ENCODE results near the gene TTLL12. TPM values are rescaled to one million over a fixed set of nuclear protein-coding genes. Genes with fewer than 3 reads are reported as not detected.
"Not testable (repeated sequence)": the region's sequence is repeated elsewhere in the genome, so short reads cannot be mapped to it uniquely, and the experiment has no call there.

The TTLL12 gene
- total RNA-seq, 1 donor from 2014 or later = 19.6 TPM

GRCh38 chr22:43156413-43156812 is 30.5 kb downstream of the TTLL12 start:
- DNase-seq (ENCODE audit: low read depth in 2 of 2) = no peak

DNA sequence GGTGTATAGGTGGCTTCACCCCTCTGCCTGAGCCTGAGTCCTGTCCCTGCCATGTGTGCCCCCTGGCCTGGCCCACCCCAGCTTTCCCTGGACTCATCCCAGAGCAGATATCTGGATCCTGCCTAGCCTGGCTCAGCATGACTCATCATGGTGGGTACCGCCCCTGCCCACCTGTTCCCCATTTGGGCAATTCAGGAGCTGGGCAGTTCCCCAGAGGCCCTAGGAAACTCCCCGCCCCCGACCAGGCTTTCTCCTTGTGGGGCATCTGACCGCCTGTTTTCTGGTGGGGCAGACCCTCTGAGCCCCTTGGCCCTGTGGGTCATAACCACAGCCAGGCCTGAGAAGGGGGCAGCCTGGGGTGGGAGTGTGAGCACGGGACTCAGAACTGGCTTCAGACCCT is 31.1 kb downstream of the TTLL12 start:
- DNase-seq (ENCODE audit: low read depth in 2 of 2) = no peak

GRCh38 chr22:43154887-43155536 is 31.9 kb downstream of the TTLL12 start:
- no peak for DNase-seq (ENCODE audit: low read depth in 2 of 2)

GRCh38 chr22:43153899-43154298 is 33.0 kb downstream of the TTLL12 start:
- DNase-seq (ENCODE audit: low read depth in 2 of 2) = peak in 1 of 2 donors; percentile 42

- peak; percentile 50 to 54 for DNase-seq (ENCODE audit: low read depth in 2 of 2)
These were observed 34.4 kb downstream of the TTLL12 start for GRCh38 chr22:43152357-43153071.

DNA sequence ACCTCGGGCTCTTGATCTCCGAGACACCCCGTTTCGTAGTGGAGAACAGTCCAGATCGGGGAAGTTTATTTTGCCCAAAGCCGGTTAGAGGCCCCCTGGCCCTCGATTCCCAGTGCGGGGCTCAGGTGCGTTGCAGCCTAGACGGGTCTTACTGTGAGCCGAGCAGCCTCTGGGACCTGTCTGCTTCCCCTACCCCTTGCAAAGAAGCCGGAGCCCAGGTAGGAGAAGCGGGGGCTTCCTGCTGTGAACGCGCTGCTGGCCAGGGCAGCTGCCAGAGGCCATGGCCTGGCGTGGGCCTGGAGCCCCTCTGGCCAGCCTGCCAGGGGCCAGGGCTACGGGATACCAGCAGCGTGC is 35.0 kb downstream of the TTLL12 start:
- no peak for DNase-seq (ENCODE audit: low read depth in 2 of 2)

DNA sequence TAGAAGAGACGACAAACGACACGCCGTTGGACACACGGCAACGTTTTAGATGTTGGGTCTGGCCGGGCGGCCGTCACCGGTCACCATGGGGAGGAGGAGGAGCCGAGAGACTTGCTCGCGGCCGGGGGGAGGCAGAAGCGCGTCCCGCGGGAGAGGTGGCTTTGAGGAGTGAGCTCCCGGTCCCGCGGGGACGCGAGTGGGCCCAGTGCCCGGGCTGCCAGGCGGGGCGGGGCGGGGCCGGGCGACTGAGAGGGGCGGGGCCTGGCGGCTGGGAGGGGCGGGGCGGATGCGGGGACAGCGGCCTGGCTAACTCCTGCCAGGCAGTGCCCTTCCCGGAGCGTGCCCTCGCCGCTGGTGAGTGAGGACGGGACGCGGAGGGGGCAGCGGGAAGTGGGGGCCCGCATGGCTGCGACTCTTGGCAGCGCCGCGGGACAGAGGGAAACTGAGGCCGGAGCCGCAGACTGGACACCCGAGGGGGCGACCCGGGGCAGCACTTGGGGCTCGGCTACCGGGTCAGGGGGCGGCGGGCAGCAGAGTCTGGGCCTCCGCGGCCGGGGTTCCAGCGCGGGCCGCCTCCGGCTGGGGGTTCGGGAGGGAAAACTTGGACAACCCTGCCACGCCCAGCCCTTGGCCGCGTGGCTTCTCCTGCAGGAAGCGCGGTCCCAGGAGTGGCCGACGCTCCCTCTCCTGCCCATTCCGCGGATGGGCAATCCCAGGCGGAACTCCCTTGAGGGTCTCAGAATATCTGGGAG is 35.5 kb downstream of the TTLL12 start, which contains the start of gene TSPO:
Gene TSPO, plus strand, starts transcription at position 309 of the 752 bp plus-strand sequence. CDS start 7,680 bp downstream, outside the sequence.
- DNase-seq (ENCODE audit: low read depth in 2 of 2) = peak; percentile 43 to 67

GRCh38 chr22:43150731-43151206 is 36.2 kb downstream of the TTLL12 start:
- no peak for DNase-seq (ENCODE audit: low read depth in 2 of 2)

DNA sequence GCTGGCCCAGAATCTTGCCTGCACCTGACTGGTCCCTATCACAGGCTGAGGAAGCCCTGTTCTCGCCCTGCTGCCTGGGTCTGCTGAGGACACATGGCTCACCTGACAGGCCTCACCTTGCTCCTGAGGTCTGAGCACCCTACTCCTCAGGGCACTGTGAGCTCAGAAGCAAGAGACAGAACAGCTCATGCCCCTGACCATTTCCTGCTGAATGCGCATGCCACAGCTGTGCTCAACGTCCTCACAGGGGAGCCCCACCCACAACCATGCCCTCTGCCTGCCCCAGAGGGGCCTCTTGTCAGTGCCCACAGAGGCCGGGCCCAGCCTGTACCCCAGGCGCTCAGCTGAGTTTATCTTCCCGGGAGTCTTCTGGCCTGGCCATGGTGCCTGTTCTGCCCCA is 38.4 kb downstream of the TTLL12 start:
- peak in 1 of 2 donors; percentile 24 for DNase-seq (ENCODE audit: low read depth in 2 of 2)

DNA sequence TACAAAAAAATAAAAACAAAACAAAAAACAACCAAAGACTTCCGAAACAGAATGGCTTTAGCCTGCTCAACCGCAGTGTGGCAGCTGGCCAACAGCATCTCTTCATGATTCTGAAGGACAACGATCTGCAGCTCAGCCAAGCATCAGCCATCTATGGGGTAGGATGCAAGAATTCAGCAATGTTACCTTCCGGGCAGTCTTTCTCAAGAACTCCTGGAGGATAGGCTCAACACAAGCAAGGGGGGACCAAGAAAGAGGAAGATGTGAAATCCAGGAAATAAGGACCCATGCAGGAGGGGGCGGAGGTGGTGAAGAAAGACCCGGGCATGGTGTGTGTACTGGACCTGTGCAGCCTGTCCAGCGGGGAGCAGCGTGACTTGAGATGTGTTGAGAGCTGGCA is 39.1 kb downstream of the TTLL12 start:
- no peak for DNase-seq (ENCODE audit: low read depth in 2 of 2)

GRCh38 chr22:43146332-43146731 is 40.6 kb downstream of the TTLL12 start:
- not testable (repeated sequence) for DNase-seq (ENCODE audit: low read depth in 2 of 2)

GRCh38 chr22:43145371-43145770 is 41.6 kb downstream of the TTLL12 start:
- DNase-seq (ENCODE audit: low read depth in 2 of 2) = not testable (repeated sequence)

DNA sequence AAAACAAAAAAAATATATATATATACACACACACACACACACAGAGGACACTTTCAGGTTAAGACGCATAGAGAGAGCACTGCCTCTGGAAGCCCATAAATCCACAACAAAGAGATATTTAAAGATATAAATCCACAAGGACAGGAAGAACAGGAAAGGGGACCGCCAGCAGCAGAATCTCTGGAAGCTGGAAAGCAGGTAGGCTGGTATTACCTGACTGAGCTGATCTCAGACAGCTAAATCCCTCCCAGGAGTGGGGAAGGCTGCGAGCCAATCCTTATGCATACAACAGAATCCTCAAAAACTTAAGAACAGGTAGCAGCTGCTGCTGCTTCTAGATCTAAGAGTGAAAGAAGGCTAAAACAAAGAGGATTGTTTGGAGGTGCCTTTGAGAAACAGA is 42.0 kb downstream of the TTLL12 start:
- no peak for DNase-seq (ENCODE audit: low read depth in 2 of 2)

- DNase-seq (ENCODE audit: low read depth in 2 of 2) = peak; percentile 80 to 90
These were observed 43.9 kb downstream of the TTLL12 start, which contains the start of gene MCAT for GRCh38 chr22:43142880-43143562. Gene MCAT (minus strand): TSS chr22:43143398. CDS start chr22:43143348, 50 bp downstream.

DNA sequence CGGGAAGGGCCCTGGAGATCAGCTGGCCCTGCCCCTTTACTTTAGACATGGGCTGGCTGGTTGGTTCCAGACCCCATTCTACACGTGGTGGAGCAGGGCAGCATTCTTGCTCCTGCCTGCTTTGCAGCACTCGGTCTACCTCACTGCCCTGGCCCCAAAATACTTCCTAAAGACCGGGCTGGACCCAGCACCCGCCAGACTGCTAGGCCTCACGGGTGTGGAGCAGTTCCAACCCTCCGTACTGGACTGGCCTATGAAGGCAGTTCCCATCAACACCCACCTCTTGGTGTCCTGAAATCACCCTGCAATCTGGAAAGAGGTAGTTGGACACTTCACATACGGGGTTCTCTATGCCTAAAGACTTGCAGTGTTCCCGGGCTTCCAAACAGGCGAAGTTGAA is 50.1 kb downstream of the TTLL12 start:
- DNase-seq (ENCODE audit: low read depth in 2 of 2) = no peak

- peak; percentile 45 to 80 for DNase-seq (ENCODE audit: low read depth in 2 of 2)
These were observed 50.7 kb downstream of the TTLL12 start for GRCh38 chr22:43136255-43136654.

DNA sequence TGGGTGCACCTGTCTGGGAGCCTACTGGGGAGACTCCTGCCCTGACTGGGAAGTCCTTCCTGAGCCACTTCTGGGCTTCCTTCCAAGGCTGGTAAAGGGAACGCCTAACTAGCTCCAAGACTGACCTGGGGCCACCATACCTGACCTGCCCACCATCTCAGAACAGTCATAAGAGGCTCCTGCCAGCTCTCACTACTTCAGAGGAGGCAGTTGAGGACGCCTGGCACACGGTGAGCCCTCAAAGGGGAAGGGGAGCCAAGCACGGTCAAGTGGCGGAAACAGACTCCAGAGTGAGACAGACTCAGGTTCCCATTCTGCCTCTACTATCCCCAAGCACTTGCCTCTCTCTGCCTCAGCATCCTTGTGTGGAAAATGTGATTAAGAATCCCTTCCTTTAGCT is 51.4 kb downstream of the TTLL12 start:
- DNase-seq (ENCODE audit: low read depth in 2 of 2) = no peak

GRCh38 chr22:43134553-43134952 is 52.4 kb downstream of the TTLL12 start:
- no peak for DNase-seq (ENCODE audit: low read depth in 2 of 2)

- DNase-seq (ENCODE audit: low read depth in 2 of 2) = no peak
These were observed 53.5 kb downstream of the TTLL12 start for GRCh38 chr22:43133401-43133800.

DNA sequence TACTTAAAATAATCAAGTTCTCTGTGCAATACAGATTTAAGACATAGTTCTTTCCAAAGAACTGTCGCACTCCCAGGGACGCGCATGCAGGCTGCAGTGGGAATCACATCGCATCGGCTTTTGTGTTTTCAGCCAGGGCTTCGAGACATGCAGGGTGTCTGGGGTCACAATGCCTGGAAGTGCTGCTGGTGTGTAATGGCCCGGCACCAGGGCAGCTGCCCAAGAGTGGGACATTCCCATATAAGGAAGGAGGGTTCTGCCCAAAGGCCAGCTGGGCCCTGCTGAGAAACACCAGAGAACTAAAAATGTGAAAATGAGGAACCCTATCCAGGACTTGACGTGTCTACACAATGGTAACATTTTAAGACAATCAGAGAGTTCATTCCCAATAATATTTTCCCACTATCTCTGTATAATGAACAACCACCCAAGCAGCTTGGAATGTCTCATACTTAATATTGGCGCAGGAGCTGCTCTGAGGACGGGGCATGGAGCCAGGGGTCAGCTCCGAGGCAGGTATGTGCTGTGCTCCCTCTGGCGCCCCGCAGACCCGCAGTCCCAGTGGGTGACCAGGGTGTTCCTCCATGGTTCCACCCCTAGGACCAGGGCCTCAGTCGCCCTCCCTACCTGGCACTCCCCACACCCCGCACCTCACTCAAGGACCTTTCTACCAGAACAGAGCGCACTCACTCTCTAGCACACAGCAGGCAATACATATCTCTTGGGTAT is 55.0 kb downstream of the TTLL12 start:
- peak; percentile 20 to 67 for DNase-seq (ENCODE audit: low read depth in 2 of 2)

Measured in lung microvascular endothelial cell (primary cell).